ENCODE results near the gene SEC14L6. TPM values are rescaled to one million over a fixed set of nuclear protein-coding genes. Genes with fewer than 3 reads are reported as not detected.

SEC14L6 gene
- total RNA-seq, 1 donor from 2014 or later = 17.2 TPM

- Histone ChIP-seq H3K4me1 (no peaks in the 10 kb centered on the region), H3K36me3 (peaks cover 100% of the 10 kb centered on the region), H3K27me3 (no peaks in the 10 kb centered on the region), H3K27ac (no peak overlapping the region), H3K4me3 (no peak overlapping the region), H3K9me3 (no peaks in the 10 kb centered on the region)
- TF ChIP-seq, protein P1, sequence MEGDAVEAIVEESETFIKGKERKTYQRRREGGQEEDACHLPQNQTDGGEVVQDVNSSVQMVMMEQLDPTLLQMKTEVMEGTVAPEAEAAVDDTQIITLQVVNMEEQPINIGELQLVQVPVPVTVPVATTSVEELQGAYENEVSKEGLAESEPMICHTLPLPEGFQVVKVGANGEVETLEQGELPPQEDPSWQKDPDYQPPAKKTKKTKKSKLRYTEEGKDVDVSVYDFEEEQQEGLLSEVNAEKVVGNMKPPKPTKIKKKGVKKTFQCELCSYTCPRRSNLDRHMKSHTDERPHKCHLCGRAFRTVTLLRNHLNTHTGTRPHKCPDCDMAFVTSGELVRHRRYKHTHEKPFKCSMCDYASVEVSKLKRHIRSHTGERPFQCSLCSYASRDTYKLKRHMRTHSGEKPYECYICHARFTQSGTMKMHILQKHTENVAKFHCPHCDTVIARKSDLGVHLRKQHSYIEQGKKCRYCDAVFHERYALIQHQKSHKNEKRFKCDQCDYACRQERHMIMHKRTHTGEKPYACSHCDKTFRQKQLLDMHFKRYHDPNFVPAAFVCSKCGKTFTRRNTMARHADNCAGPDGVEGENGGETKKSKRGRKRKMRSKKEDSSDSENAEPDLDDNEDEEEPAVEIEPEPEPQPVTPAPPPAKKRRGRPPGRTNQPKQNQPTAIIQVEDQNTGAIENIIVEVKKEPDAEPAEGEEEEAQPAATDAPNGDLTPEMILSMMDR (IDR thresholded peaks at IDR 0.05) = no peak
- ATAC-seq = no peak
- intact Hi-C loops (cut with DNase I) = no loop called here
- no peak for DNase-seq
Observed at GRCh38 chr22:30584441-30584840, 37.9 kb upstream of the SEC14L6 start.

DNA sequence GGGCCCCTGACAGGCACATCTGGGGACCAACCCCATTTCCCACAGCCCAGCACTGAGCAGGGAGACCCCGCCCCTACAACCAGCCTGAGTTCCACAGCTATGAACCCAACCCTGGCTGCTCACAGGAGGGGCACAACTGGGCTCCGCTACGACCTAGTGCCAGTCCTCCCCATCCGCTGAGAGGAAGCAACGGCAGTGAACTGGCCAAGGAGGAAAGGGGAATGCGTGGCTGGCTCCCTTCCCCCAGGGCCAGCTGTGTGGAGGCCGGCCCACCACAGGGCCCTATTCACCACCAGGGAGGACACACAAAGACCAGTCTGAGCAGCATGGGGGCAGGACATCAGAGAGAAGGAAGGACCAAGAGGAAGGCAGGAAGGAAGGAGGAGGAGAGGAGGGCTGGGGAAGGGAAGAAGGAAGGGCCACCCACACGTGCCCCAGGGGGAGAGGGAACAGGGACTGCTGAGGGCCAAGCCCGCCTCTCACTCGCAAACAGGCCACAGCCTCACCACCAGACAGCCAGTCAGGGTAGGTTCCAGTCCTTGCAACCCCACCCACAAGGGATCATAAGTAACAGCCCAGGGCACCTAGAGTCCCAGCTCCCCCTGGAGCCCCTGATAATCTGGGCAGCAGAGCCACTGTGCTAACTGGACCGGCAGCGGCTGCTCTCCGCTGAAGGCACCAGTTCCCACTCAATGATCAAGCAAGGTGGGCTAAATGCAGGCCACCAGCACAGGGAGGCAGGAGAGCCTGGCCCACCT lies 36.4 kb upstream of the SEC14L6 start:
- Histone ChIP-seq H3K27ac (no peak overlapping the region), H3K36me3 (peaks cover 100% of the 10 kb centered on the region), H3K9me3 (no peaks in the 10 kb centered on the region), H3K4me1 (no peaks in the 10 kb centered on the region), H3K4me3 (no peak overlapping the region), H3K27me3 (no peaks in the 10 kb centered on the region)
- TF ChIP-seq, protein P1 (IDR thresholded peaks at IDR 0.05) = no peak
- ATAC-seq = no peak
- DNase-seq = no peak
- intact Hi-C loops (cut with DNase I) = no loop called here

DNA sequence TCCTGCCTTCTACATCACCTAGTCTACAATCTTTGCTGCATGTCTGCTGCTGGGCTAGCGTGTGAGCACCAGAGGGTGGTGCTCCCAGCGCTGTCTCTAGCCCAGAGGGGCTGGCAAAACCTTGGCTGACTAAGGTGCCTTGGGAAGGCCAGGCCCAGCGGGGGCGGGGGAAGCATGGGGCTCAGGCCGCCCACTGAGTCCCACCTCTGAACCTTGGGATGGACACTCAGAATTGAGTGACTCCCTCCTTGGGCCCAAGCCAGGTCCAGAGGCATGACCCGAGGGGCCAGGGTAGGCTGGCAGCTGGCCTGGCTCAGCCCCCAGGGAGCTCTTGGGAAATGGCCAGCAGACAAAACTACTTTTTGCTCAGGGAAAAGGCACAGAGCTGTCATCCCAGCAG lies 35.5 kb upstream of the SEC14L6 start:
- Histone ChIP-seq H3K36me3 (peaks cover 100% of the 10 kb centered on the region), H3K4me1 (no peaks in the 10 kb centered on the region), H3K27ac (no peak overlapping the region), H3K4me3 (no peak overlapping the region), H3K9me3 (no peaks in the 10 kb centered on the region), H3K27me3 (no peaks in the 10 kb centered on the region)
- DNase-seq = no peak
- intact Hi-C loops (cut with DNase I) = no loop called here
- TF ChIP-seq, protein P1 (IDR thresholded peaks at IDR 0.05) = no peak
- no peak for ATAC-seq

DNA sequence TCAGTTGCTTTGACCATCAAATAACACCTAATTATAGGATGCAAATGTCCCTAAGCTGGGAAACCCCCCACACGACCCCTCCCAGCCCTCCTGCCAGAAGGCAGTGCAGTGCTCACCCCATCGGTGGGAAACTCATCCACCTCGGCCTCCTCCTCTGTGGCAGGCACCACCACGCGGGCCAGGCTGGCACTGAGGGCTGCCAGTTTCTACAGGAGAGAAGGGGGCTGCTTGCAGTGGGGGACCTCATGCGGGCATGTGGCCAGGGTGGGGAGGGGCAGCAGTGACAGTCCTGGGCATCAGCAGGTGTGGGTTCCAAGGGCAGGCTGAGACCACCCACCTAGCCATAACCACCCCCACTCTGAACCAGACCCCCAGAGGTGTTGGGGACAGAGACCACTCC lies 34.4 kb upstream of the SEC14L6 start:
- ATAC-seq = no peak
- DNase-seq = no peak
- H3K27me3 ChIP-seq = no peaks in the 10 kb centered on the region
- H3K27ac ChIP-seq = no peak overlapping the region
- no peak overlapping the region for H3K4me3 ChIP-seq
- no peaks in the 10 kb centered on the region for H3K9me3 ChIP-seq
- H3K36me3 ChIP-seq = peaks cover 100% of the 10 kb centered on the region
- peaks cover under 1% of the 10 kb centered on the region for H3K4me1 ChIP-seq
- TF ChIP-seq, protein P1 (IDR thresholded peaks at IDR 0.05) = no peak
- intact Hi-C loops (cut with DNase I) = no loop called here

DNA sequence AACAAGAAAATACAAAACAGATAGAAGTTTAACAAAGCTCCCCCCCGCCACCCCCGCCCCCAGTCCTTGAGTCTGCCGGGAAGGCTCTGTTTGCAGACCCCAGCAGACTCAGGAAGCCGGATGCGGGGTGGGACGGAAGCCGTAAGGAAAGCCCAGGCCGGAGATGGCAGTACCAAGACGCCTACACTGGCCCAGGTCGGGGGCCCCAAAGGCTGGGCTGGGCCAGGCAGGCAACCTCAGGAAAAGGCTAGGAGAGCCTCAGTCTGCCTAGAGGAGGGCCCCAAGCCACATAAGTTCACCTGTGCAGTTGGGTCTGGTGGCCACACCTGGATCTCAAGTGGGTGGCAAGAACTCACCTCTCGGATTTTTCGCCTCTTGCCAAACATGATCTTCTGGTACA lies 31.9 kb upstream of the SEC14L6 start:
- Histone ChIP-seq H3K36me3 (peaks cover 83% of the 10 kb centered on the region), H3K4me1 (peaks cover 15% of the 10 kb centered on the region), H3K27ac (no peak overlapping the region), H3K4me3 (no peak overlapping the region), H3K27me3 (no peaks in the 10 kb centered on the region), H3K9me3 (no peaks in the 10 kb centered on the region)
- intact Hi-C loops (cut with DNase I) = no loop called here
- DNase-seq (no peak), ATAC-seq (no peak)
- TF ChIP-seq, protein P1 (IDR thresholded peaks at IDR 0.05) = no peak
